LNCAP (cell line): ENCODE measurements around the gene KIAA1671.

Source experiments
- TF ChIP-seq, protein P1 (sequence below): fragments of 450-650 bp; IDR thresholded peaks from 2 replicates; pipeline ENCODE4 v1.5.1; 2017; ENCODE audit warnings: mild to moderate bottlenecking

KIAA1671 gene

DNA sequence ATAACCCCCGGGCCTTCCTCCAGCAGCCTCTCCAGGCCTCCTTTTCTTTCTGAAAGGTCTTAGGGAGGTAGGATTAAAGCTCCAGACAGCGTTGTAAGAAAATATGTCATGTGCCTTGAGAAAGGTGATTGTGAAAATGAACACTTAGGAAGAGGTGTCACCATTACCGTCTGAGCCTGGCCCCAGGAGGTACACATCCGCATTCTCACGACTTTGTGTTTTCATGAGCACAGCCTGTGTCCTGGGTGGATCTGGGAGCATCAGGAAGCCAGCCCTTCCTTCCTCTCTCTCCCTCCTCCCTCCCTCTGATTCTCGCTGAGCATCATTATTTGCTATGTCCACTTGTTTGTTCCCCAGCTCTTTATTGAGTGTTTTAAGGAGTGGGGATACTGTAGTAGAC is 142.1 kb downstream of the KIAA1671 start:
- TF ChIP-seq, protein P1, sequence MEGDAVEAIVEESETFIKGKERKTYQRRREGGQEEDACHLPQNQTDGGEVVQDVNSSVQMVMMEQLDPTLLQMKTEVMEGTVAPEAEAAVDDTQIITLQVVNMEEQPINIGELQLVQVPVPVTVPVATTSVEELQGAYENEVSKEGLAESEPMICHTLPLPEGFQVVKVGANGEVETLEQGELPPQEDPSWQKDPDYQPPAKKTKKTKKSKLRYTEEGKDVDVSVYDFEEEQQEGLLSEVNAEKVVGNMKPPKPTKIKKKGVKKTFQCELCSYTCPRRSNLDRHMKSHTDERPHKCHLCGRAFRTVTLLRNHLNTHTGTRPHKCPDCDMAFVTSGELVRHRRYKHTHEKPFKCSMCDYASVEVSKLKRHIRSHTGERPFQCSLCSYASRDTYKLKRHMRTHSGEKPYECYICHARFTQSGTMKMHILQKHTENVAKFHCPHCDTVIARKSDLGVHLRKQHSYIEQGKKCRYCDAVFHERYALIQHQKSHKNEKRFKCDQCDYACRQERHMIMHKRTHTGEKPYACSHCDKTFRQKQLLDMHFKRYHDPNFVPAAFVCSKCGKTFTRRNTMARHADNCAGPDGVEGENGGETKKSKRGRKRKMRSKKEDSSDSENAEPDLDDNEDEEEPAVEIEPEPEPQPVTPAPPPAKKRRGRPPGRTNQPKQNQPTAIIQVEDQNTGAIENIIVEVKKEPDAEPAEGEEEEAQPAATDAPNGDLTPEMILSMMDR: no peak

DNA sequence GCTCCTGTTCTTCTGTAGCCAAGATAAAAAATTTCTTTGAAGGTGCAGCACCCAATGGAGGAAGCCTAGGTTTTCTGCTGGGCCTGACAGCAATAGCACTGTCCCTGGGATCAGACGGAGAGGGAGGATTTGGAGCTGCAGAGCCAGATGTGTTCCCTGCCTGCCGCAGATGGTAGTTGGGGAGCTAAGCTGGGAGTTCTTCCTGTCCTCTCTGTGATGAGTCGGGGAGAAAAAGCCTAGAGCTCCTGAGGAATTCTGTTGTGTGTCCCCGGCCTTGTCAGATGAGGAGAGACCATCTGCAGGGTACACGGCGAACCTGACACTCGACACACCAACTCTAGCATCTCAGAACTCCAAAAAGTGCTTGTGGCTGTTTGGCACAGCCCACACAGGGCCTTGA is 143.4 kb downstream of the KIAA1671 start:
- TF ChIP-seq, protein P1: no peak

DNA sequence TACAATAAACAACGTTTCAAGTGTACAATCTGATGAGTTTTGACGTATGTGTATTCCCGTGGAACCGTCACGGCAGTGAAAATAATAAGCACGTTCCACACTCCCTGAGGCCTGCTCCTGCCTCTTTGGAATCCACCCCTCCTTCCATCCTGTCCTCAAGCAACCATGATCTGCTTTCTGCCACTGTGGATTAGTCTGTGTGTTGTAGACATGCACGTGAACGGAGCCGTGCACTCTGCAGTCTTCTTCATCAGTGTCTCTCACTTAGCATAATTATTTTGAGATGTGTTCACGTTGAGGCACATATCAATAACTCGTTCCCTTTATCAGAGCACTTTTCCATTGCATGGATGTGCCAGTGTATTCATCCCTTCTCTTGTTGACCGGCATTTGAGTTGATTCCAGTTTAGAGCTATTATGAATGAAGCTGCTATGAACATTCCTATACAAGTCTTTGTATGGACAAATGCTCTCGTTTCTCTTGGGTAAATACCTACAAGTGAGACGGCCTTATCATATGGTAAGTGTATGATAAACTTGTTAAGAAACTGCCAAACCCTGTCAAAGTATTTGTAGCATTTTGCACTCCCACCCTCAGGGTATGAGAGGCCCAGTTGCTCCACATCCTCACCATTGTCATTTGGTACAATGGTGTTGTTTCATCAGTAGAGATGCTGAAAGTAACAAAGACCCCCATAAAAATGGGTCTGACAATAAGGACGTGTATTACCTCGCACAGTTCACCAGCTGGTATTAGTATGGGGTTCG is 144.3 kb downstream of the KIAA1671 start:
- TF ChIP-seq, protein P1: no peak

DNA sequence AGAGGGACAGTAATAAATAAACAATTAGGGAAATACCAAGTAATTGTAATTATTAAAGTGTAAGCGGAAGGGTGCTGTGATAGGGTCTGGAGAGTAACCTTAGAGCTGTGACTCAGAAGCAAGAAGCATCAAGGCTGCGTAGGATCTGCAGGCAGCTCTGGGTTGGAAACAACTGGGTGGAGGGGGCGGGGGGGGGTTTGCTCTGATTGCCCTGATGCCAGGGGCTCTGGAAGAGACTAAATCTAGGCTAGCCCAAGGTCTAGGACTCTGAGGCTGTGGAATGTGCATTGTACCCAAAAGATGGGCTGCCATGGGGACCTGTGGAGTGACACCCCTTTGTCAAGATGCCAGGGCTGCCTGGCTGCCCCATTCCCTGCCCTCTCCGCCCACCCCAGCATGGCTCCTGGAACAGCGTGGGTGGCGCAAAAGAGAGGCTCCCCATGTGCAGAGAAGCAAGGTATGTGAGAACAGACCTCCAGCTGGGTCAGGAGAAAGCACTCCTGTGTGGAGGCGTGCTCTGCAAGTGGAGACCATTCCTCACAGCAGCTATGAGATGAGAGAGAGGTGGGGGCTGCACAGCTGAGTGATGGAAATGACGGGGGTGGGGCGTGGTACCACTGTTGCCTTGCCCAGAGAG is 146.0 kb downstream of the KIAA1671 start:
- TF ChIP-seq, protein P1: no peak

DNA sequence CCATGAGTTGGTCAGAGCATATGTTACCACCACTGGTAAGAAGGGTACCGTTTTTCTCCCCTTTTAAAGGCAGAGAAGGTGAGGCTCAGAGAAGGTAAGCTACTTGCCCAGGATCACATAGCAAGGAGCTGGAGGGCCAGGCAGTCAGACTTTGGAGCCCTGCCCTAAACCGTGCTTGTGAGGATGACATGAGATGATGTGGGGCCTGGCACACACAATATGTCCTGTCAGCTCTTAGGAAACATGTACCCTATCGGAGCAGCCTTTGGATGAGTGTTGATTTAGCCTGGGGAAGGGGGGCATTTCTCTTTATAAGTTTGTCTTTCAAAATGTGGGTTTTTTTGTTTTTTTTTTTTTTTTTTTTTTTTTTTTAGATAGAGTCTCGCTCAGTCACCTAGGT is 146.7 kb downstream of the KIAA1671 start:
- TF ChIP-seq, protein P1: no peak

DNA sequence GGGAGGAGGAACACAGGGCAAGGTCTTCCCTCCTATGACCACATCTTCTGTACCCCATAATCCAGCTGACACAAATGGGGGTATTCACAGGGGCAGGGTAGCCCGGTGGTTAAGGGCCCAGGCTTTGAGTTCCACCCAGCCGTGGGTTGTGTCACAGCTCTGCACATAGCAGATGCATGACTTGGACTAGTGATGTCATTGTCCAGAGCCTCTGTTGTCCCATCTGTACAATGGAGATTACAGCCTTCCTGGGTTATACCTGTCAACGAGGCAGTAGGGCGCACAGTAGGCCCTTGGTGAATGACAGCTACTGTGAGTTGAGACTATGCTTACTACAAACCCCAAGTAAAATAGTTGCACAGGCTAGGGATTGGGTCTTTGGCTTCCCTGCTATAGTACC is 147.9 kb downstream of the KIAA1671 start:
- TF ChIP-seq, protein P1: no peak

DNA sequence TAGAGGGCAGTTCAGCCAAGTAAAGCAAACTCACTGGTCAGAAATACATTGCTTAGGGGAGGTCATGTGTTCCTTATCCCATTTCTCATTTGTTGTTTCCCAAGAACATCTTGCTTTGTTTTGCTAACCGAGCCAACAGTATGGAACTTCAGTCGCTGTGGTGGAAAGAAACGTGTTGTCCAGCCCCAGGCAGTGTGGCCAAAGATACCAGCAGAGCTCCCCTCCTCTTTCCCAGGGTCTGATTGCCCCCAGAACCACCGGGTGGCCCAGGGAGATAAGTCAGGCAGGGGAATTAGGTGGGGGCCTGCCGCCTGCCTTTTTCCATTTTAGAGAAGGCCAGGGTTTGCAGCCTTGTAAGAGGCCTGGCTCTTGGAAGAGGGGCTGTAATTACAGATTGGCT is 148.4 kb downstream of the KIAA1671 start:
- TF ChIP-seq, protein P1: no peak
